ENCODE data around the gene POLE3.

- no peak for TF ChIP-seq EP300 (IDR thresholded peaks at IDR 0.05)
- no peak for TF ChIP-seq CTCF (IDR thresholded peaks at IDR 0.05)
These were observed 51.1 kb downstream of the POLE3 start for GRCh38 chr9:113359385-113359784.

All from tibial nerve (tissue), 4 donors.